GM12892 (cell line): ENCODE results near the gene SORBS1.

Source experiments
- POLR2A ChIP-seq: IDR thresholded peaks from 2 replicates; pipeline ENCODE4 v1.6.1; 2011; ENCODE audit warnings: low read depth, low read length, control low read depth
- POLR2AphosphoS5 ChIP-seq: IDR thresholded peaks from 2 replicates; pipeline ENCODE4 v1.6.1; 2011; ENCODE audit warnings: low read depth, low read length, control low read depth
- TAF1 ChIP-seq: IDR thresholded peaks from 2 replicates; pipeline ENCODE4 v1.6.1; 2011; ENCODE audit warnings: low read depth, mild to moderate bottlenecking, control low read depth, low read length, borderline replicate concordance

DNA sequence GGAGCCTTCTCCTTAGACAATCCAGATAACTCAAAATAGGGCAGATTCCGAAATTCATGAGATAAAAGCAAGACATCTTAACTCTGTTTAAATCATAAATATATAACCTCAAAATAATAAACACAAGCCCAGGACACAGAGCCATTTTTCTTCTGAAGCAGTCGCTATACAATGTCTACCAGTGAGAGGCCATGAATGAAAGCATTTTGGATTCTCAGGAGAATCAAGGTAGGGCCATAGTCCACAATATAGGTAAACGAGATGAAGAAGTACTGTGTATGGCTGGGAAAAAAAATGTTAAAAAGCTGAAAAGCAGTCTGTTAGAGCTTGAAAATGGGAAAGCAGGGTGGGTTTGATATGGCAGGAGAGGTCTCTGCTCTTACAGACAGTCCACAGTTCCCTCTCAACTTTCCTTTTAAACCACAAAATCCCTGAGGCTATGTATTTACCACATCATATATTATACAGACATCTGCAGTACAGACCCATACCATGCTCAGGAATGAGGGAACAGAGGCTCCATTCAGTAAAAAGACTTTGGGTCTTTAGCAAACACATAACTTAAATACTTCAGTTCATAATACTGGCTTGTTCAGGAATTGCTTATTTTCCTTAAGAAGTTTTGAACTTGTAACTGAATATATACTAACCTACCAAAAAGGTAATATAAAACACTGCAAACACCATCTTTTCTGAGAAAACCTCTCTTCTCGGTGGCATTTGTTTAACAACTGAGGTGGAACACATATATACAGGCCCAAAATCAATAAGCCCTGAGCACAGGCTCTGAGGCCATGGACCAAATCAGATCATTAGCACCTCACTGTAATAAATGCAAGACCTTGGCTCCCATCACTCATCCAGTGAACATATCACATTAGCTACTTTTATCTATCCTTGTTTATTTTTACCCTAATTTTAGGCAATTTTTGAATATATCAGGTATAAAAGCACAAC is 109.3 kb downstream of the SORBS1 start:
- TF ChIP-seq POLR2AphosphoS5 (no peak), POLR2A (no peak), TAF1 (no peak)
